ENCODE results near the gene ASCC3. TPM values are rescaled to one million over a fixed set of nuclear protein-coding genes. Genes with fewer than 3 reads are reported as not detected.

Gene ASCC3
- total RNA-seq, 4 donors from 2014 or later, result 21.2 to 41.4 (median 28.5) TPM

- 8 to 13% methylated on average over 11 to 15 of the region's 24 CpGs for WGBS, 2 donors (ENCODE audit: low coverage in 1 of 2)
- Histone ChIP-seq H3K4me3 (no peak overlapping the region), H3K27me3 (peaks cover 100% of the 10 kb centered on the region), H3K9me3 (peaks cover 0 to 11% (median 0%) of the 10 kb centered on the region in 3 donors), H3K27ac (no peak overlapping the region), H3K36me3 (no peaks in the 10 kb centered on the region), H3K4me1 (peaks cover 0 to 48% (median 11%) of the 10 kb centered on the region in 3 donors)
- no peak for ATAC-seq
- TF ChIP-seq EP300 (IDR thresholded peaks at IDR 0.05) (no peak), CTCF (IDR thresholded peaks at IDR 0.05) (no peak), POLR2AphosphoS5 (IDR thresholded peaks at IDR 0.05) (no peak)
Observed at GRCh38 chr6:100463630-100464161, 417.4 kb downstream of the ASCC3 start.

GRCh38 chr6:100462706-100463629 lies 418.2 kb downstream of the ASCC3 start:
- Histone ChIP-seq H3K27me3 (peaks cover 100% of the 10 kb centered on the region), H3K4me3 (no peak overlapping the region), H3K9me3 (peaks cover 0 to 11% (median 0%) of the 10 kb centered on the region in 3 donors), H3K27ac (no peak overlapping the region), H3K36me3 (no peaks in the 10 kb centered on the region), H3K4me1 (peaks cover 0 to 55% (median 11%) of the 10 kb centered on the region in 3 donors)
- ATAC-seq, result no peak
- WGBS, 2 donors (ENCODE audit: low coverage in 1 of 2), result 16 to 19% methylated on average over 12 to 13 of the region's 13 CpGs
- no peak for TF ChIP-seq EP300 (IDR thresholded peaks at IDR 0.05)
- TF ChIP-seq POLR2A (IDR thresholded peaks at IDR 0.05), result no peak
- TF ChIP-seq CTCF (IDR thresholded peaks at IDR 0.05), result no peak
- no peak for TF ChIP-seq POLR2AphosphoS5 (IDR thresholded peaks at IDR 0.05)

GRCh38 chr6:100461917-100462705 lies 419.0 kb downstream of the ASCC3 start:
- WGBS, 2 donors (ENCODE audit: low coverage in 1 of 2), result 11 to 18% methylated on average over 2 to 3 of the region's 3 CpGs
- H3K4me3 ChIP-seq, result no peak overlapping the region
- peaks cover 0 to 54% (median 11%) of the 10 kb centered on the region in 3 donors for H3K4me1 ChIP-seq
- no peak for ATAC-seq
- peaks cover 0 to 17% (median 0%) of the 10 kb centered on the region in 3 donors for H3K9me3 ChIP-seq
- H3K27ac ChIP-seq, result no peak overlapping the region
- TF ChIP-seq POLR2AphosphoS5 (IDR thresholded peaks at IDR 0.05), result no peak
- TF ChIP-seq EP300 (IDR thresholded peaks at IDR 0.05), result no peak
- TF ChIP-seq POLR2A (IDR thresholded peaks at IDR 0.05), result no peak
- TF ChIP-seq CTCF (IDR thresholded peaks at IDR 0.05), result no peak
- H3K36me3 ChIP-seq, result no peaks in the 10 kb centered on the region
- peaks cover 100% of the 10 kb centered on the region for H3K27me3 ChIP-seq

- Histone ChIP-seq H3K4me1 (peaks cover 0 to 48% (median 11%) of the 10 kb centered on the region in 3 donors), H3K27me3 (peaks cover 100% of the 10 kb centered on the region), H3K27ac (no peak overlapping the region), H3K36me3 (no peaks in the 10 kb centered on the region), H3K9me3 (peaks cover 0 to 25% (median 0%) of the 10 kb centered on the region in 3 donors), H3K4me3 (no peak overlapping the region)
- WGBS, 2 donors (ENCODE audit: low coverage in 1 of 2), result 7 to 10% methylated on average over 13 to 15 of the region's 29 CpGs
- TF ChIP-seq EP300 (IDR thresholded peaks at IDR 0.05) (no peak), POLR2A (IDR thresholded peaks at IDR 0.05) (no peak), POLR2AphosphoS5 (IDR thresholded peaks at IDR 0.05) (no peak), CTCF (IDR thresholded peaks at IDR 0.05) (no peak)
- ATAC-seq, result no peak
Observed at GRCh38 chr6:100461278-100461916, 419.7 kb downstream of the ASCC3 start.
